HepG2 (cell line): ENCODE results near the gene JADE2. TPM values are rescaled to one million over a fixed set of nuclear protein-coding genes. Genes with fewer than 3 reads are reported as not detected.
A peak's percentile ranks its signal among the peaks of the same experiment; 100 is the strongest.

ENCODE experiments used
- ATF1 ChIP-seq: IDR thresholded peaks from 2 replicates; pipeline ENCODE4 v1.6.1; 2016; ENCODE audit warnings: mild to moderate bottlenecking, control low read depth
- GLMP ChIP-seq: sonication (generic); formaldehyde crosslinking; IDR thresholded peaks from 2 replicates; pipeline ENCODE4 v1.9.0; 2021; ENCODE audit warnings: missing genetic modification reagents, mild to moderate bottlenecking, borderline replicate concordance
- HNF1B ChIP-seq: sonication (generic); formaldehyde crosslinking; IDR thresholded peaks from 2 replicates; pipeline ENCODE4 v1.5.1; 2020; ENCODE audit warnings: mild to moderate bottlenecking, moderate library complexity, missing genetic modification reagents
- MAFF ChIP-seq: IDR thresholded peaks from 2 replicates; pipeline ENCODE4 v1.6.1; 2011; ENCODE audit warnings: low read depth, low read length, improper control_type of control experiment
- POLR2AphosphoS5 ChIP-seq: IDR thresholded peaks from 2 replicates; pipeline ENCODE4 v1.6.1; 2012; ENCODE audit warnings: low read depth, low read length
- RBFOX2 ChIP-seq: fragments of 200-400 bp; formaldehyde crosslinking; IDR thresholded peaks from 2 replicates; pipeline ENCODE4 v1.6.1; 2017; ENCODE audit warnings: low read depth, mild to moderate bottlenecking, low read length
- RBM39 ChIP-seq: fragments of 200-400 bp; formaldehyde crosslinking; IDR thresholded peaks from one replicate; pipeline ENCODE4 v1.6.1; 2018; ENCODE audit warnings: antibody characterized with exemption, mild to moderate bottlenecking, low read depth, low read length; ENCODE audit not compliant: poor library complexity, severe bottlenecking
- STAT5B ChIP-seq: sonication (generic); formaldehyde crosslinking; IDR thresholded peaks from 2 replicates; pipeline ENCODE4 v1.4.0; 2020; ENCODE audit warnings: missing genetic modification reagents
- TARDBP ChIP-seq: sonication (generic); formaldehyde crosslinking; IDR thresholded peaks from 2 replicates; pipeline ENCODE4 v1.8.0; 2022; ENCODE audit warnings: mild to moderate bottlenecking, missing genetic modification reagents
- ZBTB8A ChIP-seq: sonication (generic); formaldehyde crosslinking; IDR thresholded peaks from 2 replicates; pipeline ENCODE4 v1.4.0; 2020; ENCODE audit warnings: mild to moderate bottlenecking, low read depth, missing genetic modification reagents, borderline replicate concordance
- ZEB1 ChIP-seq: IDR thresholded peaks from 2 replicates; pipeline ENCODE4 v1.6.1; 2012; ENCODE audit warnings: mild to moderate bottlenecking, low read depth, inconsistent platforms; ENCODE audit not compliant: insufficient replicate concordance
- ZHX2 ChIP-seq, 2 experiments: sonication (generic) in 1 of 2; formaldehyde crosslinking in 1 of 2; IDR thresholded peaks; 2 replicates each; pipeline versions ENCODE4 v1.6.1 to v1.9.0; 2014 to 2022; ENCODE audit warnings: antibody characterized with exemption in 1 of 2, borderline replicate concordance in 1 of 2, inconsistent platforms in 1 of 2, low read depth in 1 of 2, missing genetic modification reagents in 1 of 2
- ZNF230 ChIP-seq: sonication (generic); formaldehyde crosslinking; IDR thresholded peaks from 2 replicates; pipeline ENCODE4 v1.4.0; 2020; ENCODE audit warnings: mild to moderate bottlenecking, missing genetic modification reagents
- ZNF432 ChIP-seq: sonication (generic); formaldehyde crosslinking; IDR thresholded peaks from 2 replicates; pipeline ENCODE4 v1.5.0; 2020; ENCODE audit warnings: missing genetic modification reagents, mild to moderate bottlenecking, borderline replicate concordance
- ZNF619 ChIP-seq: sonication (generic); formaldehyde crosslinking; IDR thresholded peaks from 2 replicates; pipeline ENCODE4 v1.4.0; 2020; ENCODE audit warnings: mild to moderate bottlenecking, missing genetic modification reagents
- ZNF687 ChIP-seq: sonication (generic); formaldehyde crosslinking; IDR thresholded peaks from 2 replicates; pipeline ENCODE4 v1.5.1; 2020; ENCODE audit warnings: mild to moderate bottlenecking, missing genetic modification reagents, moderate library complexity
- ZNF740 ChIP-seq: sonication (generic); formaldehyde crosslinking; IDR thresholded peaks from 2 replicates; pipeline ENCODE4 v1.4.0; 2020; ENCODE audit warnings: missing genetic modification reagents
- polyA plus RNA-seq, 8 experiments: library from polyadenylated mRNA; depleted of rRNA in 3 of 8; stranded (reverse) in 7 of 8; unstranded in 1 of 8; fragments of >200 nt; fragmentation: Illumina TruSeq in 4 of 8; extraction: Trizol in 4 of 8; gene quantifications; 2 replicates each; pipeline versions ENCODE4 v1.2.1 to v1.2.3, GENCODE V29; 2011 to 2016; ENCODE audit warnings: low read depth in 4 of 8, missing spikeins in 1 of 8, mixed read lengths in 1 of 8; ENCODE audit not compliant: insufficient read depth in 1 of 8
- total RNA-seq, 5 experiments: library from RNA; depleted of rRNA; stranded (reverse); fragments of >200 nt; fragmentation: Illumina TruSeq; extraction: Trizol; gene quantifications; 2 replicates each; pipeline ENCODE4 v1.2.3, GENCODE V29; 2016; ENCODE audit warnings: low read depth in 1 of 5

Gene JADE2
- total and polyA plus RNA-seq, 2 of the 13 experiments (the other 11 are each of a cell fraction or from before 2014, with no cell fraction given) = 7.5 to 15.1 TPM

- TF ChIP-seq ZNF740 (CRISPR knock-in tag) (no peak), TARDBP (no peak), STAT5B (CRISPR knock-in tag) (no peak), ZNF230 (CRISPR knock-in tag) (no peak), ZBTB8A (CRISPR knock-in tag) (no peak), MAFF (no peak), ZNF432 (CRISPR knock-in tag) (no peak), GLMP (CRISPR knock-in tag) (no peak), ZNF687 (CRISPR knock-in tag) (peak; percentile 59), POLR2AphosphoS5 (no peak), HNF1B (CRISPR knock-in tag) (no peak), ZHX2 (IDR thresholded peaks at IDR 0.05; ENCODE audit: low read depth) (no peak), ZHX2 (CRISPR knock-in tag; IDR thresholded peaks at IDR 0.05; ENCODE audit: borderline replicate concordance) (no peak), ZNF619 (CRISPR knock-in tag) (no peak), ZEB1 (no peak), RBFOX2 (no peak), ATF1 (CRISPR knock-in tag) (no peak), RBM39 (no peak)
Observed at GRCh38 chr5:134594336-134594735, 68.9 kb downstream of the JADE2 start (continued).
